HG03520 (cell line): ENCODE measurements around the gene SNX9.
A peak's percentile ranks its signal among the peaks of the same experiment; 100 is the strongest.
"Not testable (repeated sequence)": the region's sequence is repeated elsewhere in the genome, so short reads cannot be mapped to it uniquely, and the experiment has no call there.

Source experiments
- ATAC-seq: cut with Tn5 transposase; IDR thresholded peaks from one replicate; pipeline ENCODE4 v1.9.1; 2021; ENCODE audit warnings: mild to moderate bottlenecking, moderate library complexity; ENCODE audit not compliant: unreplicated experiment

The SNX9 gene

DNA sequence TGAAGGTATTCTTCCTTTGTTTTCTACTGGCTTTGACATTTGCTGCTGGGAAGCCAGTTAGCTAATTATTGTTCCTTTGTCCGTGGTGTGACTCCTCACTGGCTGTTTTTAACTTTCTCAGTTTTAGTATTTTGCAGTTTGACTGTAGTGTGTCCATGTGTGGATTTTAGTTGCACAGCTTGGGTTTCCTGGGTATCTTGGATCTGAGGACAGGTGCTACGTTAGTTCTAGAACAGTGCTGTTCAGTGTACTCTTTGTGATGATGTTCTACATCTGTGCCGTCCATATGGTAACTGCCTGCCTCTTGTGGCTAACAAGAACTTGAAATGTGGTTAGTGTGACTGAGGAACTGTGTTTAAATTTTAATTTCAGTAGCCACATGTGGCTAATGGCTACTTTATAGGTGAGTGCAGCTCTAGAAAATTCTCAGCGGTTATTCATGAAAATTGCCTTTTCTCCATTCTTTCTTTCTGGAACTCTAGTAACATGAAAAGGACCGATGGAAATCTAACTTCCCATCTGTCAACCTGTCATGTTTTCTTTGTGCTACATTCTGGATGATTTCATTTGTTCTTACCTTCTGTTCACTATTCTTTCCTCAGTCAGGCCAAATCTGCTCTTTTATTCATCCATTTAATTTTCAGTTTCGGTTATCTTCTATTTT is 7.4 kb downstream of the SNX9 start:
- ATAC-seq, result peak; percentile 84

DNA sequence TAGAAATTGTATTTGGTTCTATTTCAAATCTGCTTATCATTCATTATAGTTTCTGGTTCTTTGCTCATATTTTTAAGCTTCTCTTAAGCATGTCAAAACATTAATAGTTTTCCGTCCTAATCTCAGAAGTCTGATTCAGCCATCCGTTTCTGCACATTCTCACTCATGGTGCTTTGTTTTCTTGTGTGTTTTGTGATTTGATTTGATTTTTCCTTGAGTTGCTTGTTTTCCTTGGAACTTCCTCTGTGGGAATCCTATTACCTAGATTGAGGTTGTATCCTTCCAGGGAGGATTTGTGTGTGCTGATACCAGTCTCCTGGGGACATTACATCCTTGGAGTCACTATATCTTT is 7.9 kb downstream of the SNX9 start:
- no peak for ATAC-seq

DNA sequence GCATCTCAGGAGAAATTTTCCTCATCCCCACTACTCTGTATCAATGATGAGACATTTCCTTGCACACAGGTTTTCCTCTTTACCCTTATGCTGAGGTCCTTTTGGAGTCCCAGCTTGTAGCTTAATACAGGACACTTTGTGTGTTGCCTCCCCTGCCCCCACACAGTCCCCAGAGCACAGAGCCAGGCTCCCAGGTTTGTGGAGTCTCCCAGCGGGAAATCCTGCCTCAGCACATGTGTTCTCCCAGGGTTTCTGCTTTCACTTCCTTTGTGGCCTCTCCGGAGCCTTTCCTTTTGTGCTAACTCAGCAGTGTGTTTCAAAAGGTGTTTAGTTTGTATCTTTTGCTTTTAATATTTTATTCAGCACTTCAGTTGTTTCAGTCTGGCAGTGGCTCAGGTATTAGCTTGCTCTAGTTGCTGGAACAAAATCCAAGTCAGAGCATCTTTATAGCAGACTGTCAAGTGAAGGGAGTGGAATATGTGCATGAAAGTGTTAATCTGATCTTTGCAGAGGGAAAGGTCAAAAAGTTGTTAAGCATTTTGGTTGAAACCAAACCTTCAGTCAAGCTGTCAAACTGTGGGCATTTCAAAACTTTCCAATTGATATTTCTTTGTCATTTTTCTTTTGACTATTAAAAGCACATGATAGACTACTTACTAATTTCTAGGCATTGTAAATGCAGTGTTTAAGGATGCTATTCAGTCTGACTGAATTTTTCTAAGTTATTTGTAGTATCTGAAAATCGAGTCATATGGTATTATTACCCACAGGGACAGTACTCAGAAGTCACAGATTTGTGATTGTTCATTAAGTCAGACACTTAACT is 8.6 kb downstream of the SNX9 start:
- ATAC-seq, result no peak

DNA sequence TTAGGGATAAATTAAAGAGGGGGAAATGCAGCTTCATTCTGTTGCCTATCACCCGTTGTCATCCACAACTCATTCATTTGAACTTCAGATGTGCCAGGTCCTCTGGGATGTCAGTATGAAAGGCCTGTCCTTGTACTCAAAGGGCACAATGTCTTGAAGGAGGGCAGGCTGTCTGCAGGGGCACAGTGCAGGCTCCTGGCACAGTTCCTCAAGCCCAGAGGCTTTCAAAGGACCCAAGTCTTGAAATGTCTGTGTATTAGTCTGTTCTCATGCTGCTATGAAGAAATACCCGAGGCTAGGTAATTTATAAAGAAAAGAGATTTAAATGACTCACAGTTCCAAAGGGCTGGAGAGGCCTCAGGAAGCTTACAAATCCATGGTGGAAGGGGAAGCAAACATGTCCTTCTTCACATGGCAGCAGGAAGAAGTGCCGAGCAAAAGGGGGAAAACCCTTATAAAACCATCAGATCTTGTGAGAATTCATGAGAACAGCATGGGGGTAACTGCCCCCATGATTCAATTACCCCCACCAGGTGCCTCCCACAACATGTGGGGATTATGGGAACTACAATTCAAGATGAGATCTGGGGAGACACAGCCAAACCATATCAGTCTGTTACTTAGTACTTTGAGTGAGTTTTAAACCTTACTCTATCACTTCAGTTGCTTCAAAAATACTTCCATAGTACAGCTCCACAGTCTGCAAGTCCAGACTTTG is 9.4 kb downstream of the SNX9 start:
- no peak for ATAC-seq

DNA sequence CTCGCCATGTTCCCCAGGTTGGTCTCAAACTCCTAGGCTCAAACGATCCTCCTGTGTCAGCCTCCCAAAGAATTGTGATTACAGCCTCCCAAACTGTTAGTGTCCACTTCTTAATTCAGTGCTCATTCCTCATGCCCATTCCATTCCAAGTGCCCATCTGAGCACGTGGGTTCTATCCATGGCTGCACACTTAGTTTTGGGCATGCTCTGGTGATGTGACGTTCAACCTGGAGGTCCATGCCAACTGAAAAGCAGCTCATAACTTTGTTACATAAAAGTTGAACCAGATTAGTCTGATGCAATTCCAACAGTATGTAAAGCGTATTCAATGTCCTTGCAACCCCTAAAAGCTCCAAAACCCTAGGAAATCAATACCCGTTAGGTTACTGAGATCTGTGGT is 11.5 kb downstream of the SNX9 start:
- no peak for ATAC-seq

DNA sequence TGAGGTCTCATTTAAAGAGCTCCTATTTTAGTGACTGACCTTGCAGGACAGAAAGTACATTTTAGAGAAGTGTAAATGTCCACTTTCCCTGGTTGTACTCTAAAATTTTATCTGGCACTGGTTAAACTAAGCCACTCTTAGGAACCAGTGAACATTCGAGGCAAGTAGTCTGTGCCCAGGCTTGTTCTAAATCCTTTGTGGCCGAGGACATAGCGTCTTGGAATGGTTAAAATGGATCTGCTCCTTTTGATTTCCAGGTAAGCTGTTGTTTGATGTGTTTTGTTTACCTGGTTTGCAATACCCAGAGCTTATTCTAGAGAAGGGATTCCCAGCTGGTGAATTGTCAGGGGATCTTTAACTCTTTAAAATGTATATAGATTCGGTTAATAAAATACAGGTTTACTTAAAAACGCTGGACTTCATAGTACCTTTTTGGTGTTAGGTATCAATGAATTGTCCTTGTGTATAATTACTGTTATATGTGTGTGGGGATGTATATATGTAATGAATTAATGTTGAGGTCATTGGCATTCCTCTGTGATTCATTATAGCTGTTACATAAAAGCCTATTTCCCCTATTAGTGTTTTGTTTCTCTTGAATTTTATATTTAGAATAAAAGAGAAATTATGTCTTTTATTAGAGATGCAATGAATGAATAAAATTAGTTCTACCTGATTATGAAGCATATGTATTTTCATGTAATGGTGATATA is 15.8 kb downstream of the SNX9 start:
- ATAC-seq, result no peak

DNA sequence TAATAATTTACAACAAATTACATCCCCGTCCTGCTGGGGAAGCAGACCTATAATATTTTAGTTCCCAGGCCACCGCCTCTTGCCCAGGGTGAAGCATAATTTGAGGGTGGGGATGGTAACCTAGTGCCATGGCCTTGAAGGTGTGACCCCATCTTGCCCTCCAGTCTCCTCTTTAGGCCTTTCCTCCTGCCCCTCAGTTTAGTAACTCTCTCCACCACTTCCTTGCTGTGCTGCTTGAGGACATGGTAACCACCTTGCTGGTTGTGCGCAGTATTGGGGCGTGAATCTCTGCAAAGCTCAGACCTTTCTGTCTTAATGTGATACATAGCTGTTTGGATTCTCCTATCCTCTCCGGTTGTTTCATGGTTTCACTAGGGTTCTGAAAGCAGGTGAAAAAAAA is 16.6 kb downstream of the SNX9 start:
- ATAC-seq, result no peak

DNA sequence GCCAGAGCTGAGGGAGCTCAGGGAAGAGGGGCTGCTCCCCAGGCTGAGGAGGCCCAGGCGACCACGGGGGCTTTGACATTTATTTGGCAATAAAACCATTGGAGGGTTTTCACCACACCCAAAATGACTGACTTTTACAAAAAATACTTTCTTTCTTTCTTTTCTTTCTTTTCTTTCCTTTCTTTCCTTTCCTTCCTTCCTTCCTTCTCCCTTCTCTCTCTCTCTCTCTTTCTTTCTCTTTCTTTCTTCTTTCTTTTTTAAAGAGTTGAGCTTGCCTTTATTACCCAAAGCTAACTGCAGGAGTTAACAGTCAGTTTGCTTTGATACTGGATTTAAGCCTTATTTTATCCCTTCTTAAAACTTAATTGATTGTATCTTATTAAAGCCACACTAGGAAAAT is 17.2 kb downstream of the SNX9 start:
- ATAC-seq, result no peak

DNA sequence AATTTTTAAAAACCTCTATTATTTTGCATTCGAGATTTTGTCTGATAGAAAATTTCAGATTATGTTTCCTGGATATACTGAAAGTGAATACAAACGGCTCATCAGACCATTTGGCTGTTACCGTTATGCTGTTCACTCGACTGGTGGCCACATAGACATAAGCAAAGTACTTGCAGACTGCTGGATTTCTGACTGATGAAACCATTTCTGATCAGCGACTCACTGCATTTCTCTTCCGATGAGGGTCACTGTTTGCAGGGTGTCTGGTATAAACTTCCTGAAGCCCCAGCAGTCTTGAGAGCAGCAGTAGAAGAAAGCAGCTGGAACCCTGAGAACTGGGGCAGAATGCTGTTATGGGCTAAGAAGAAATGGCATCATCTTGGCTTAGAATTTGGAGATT is 17.7 kb downstream of the SNX9 start:
- no peak for ATAC-seq

DNA sequence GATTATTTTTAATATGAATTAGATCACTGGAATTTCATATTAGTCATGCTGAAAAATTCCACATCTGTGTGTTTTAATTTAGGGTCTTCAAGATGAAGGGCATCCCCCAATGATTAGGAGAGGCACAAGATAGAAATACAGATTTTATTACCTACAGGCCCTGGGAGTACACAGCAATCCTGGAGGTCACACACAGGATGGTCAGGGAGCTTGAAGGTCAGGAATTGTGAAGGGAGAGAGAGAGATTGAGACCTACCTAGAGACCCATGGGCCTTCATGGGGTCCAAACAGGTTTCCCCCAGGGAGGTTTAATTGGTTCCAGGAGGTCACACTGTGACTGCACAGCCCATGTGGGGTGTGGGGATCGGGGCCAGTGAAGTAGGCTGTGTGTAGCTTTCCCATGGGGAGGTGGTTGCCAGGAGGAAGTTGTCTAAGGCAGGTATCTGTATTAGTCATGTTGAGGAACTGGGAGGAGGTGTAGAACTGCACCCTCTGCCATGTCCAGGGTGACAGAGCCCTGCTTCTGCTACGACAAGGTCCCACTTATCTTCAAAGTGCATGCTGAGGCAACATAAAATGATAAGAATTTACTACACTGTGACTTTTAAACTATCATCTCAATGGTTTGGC is 18.3 kb downstream of the SNX9 start:
- peak; percentile 71 for ATAC-seq

DNA sequence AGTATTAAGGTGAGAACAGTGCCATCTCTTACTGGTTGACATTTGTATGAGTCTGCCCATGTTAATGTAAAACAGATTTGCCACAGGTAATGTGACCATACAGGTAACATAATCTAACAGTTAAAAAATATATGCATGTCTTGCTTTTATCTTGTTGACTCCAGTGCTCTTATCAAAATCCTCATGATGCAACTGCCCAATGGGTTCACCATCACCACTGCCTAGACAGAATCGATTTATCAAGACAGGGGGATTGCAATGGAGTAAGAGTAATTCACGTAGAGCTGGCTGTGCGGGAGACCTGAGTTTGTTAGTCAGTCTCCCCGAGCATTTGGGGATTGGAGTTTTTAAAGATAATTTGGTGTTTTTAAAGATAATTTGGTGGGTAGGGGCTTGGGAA is 19.2 kb downstream of the SNX9 start:
- no peak for ATAC-seq

DNA sequence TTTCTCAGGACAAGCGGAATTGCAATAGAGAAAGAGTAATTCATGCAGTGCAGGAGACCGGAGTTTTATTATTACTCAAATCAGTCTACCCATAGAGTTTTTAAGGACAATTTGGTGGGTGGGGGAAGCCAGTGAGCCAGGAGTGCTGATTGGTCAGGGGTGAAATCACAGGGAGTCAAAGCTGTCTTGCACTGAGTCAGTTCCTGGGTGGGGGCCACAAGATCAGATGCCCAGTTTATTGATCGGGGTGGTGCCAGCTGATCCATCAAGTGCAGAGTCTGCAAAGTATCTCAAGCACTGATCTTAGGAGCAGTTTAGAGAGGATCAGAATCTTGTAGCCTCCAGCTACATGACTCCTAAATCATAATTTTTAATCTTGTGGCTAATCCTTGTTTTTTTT is 21.1 kb downstream of the SNX9 start:
- not testable (repeated sequence) for ATAC-seq

DNA sequence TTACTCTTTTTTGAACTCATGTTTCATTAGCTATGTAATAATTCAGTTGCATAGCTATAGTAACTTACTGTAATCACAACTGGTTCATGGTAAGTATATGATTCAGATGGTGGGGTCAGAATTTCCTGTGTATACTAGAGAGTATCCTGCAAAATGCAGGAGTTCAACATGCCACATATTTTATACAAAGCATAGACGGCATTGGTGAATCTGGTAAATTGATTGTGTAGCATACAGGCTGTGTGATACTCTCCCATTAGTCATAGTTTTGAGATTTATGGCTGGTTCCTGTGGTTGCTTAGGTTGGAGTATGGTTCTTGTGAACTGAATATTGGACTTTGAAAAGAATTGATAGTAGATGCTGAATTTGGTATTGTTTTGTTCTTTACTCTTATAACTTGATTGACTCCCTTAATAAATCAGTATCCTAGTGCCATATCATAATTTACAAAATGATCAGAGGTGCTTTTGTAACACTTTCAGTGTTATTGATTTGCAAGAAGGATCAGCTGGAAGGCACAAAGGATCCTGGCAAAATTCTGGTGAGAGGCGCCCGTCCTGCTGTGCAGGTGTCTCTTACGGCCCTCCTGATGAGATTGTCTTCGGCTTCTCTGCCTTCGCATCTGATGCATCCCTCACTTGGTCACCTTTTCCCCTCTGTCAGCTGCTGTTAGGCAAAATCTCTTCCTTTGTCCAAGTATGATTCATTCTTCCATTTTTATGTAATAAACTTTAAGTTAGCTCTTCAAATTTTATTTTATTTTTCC is 22.6 kb downstream of the SNX9 start:
- ATAC-seq, result no peak

DNA sequence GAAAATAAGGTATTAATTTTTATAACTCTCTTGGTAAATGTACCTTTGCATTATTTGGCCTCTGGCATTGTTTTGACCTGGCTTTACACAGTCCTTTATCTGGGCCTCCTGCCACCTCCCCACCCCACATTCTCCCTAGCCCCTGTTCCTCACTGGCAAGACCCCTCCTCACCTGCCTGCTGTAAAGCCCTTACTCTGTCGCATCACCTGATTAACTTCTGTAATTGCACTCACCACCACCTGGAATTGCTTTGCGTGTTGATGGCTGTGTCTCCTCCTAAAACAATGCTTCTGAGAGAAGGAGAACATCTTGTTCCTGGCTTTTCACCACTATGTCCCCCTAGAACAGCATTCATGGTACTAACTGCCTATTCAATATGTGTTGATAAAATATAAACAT is 24.8 kb downstream of the SNX9 start:
- ATAC-seq, result no peak

DNA sequence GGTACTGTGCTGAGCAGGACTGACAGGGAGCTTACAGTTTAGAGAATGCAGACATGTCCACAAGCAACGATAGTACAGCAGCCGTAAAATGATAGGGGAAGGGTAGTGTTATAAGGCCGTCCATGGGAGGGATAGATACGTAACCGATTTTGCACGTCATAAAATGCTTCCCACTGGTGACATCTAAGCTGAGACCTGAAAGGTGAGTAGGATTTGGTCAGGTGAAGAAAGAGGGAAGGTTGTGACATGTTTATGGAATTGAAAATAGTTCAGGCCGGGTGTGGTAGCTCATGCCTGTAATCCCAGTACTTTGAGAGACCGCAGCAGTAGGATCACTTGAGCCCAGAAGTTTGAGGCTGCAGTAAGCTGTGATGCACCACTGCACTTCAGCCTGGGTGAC is 25.6 kb downstream of the SNX9 start:
- no peak for ATAC-seq

DNA sequence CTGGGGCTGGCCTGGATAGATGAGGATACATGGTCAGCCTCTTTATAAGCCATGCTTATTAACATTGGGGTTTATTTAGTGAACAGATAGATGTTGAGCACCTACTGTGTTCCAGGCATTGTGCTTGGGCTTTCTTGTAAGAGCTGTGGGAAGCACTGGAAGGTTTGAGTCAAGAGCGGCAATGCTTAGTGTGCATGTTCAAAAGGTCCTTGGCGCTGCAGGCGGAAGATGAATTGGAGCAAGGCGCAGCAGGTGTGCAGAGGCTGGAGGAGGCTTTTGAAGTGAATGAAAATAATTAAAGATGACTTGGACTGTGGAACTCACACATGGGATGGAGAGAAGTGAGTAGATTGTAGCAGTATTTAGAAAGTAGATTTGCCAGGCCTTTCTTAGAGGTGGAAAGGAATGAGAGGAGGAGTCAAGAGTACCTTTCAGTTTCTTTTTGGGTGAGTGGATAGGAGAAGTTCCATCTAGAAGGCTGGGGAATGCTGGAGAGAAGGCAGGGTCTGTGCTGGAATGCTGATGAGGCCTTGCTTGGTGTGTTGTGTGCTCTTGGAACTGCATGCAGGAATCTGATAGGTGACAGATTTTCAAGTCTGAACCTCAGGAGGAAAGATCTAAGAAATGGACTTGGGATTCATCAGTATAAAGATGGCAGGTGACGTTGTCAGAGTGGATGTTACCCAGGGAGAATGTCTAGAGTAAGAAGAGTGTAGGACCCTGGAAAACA is 26.4 kb downstream of the SNX9 start:
- ATAC-seq, result no peak

DNA sequence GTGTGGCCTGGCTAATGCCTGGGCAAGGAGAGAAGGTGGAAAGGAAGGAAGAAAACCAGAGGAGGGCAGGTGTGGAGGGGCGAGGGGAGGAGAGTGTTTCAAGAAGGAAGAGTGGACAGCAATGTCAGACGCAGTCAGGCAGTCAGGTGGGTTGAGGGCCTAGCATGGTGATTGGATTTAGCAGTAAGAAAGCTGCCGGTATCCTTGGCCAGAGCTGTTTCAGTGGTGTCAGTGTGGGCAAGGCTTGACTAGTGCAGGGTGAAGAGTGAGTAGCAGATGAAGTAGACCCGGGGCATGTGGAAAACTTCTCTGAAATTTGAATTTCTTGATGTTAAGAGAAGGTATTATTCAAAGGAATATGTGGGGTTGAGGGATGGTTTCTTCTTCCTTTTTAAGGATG is 27.0 kb downstream of the SNX9 start:
- ATAC-seq, result no peak

DNA sequence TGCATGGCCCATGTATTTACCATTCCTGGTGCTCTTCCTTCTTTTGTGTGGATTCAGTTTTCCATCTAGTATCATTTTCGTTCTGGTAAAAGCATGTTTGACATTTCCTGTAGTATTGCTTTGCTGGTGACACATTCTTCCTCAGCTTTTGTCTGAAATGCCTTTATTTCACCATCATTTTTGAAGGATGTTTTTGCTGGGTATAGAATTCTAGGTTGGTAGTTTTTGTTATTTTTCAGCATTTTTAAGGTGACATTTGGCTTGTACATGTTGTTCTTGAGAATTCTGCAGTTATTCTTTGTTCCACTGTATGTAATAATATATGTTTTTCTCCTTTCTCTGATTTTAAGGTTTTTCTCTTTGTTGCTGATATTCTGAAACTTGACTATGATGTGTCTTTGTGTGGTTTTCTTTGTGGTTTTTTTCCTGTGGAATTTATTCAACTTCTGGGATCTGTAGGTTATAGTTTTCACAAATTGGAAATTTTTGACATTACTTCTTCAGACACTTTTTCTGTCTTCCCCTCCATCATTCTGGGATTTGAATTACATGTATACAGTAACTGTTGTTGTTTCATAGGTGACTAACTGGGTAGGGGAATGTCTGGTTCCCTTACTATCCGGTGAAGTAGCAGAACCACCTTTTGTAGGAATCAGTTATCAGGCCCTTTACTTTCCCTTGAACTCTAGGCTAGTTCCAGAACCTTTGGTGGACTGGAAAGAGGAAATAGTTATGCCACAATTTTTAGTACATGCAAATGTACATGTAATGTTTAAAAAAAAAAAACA is 30.2 kb downstream of the SNX9 start:
- no peak for ATAC-seq
